ENCODE data around the gene FUT3.

DNA sequence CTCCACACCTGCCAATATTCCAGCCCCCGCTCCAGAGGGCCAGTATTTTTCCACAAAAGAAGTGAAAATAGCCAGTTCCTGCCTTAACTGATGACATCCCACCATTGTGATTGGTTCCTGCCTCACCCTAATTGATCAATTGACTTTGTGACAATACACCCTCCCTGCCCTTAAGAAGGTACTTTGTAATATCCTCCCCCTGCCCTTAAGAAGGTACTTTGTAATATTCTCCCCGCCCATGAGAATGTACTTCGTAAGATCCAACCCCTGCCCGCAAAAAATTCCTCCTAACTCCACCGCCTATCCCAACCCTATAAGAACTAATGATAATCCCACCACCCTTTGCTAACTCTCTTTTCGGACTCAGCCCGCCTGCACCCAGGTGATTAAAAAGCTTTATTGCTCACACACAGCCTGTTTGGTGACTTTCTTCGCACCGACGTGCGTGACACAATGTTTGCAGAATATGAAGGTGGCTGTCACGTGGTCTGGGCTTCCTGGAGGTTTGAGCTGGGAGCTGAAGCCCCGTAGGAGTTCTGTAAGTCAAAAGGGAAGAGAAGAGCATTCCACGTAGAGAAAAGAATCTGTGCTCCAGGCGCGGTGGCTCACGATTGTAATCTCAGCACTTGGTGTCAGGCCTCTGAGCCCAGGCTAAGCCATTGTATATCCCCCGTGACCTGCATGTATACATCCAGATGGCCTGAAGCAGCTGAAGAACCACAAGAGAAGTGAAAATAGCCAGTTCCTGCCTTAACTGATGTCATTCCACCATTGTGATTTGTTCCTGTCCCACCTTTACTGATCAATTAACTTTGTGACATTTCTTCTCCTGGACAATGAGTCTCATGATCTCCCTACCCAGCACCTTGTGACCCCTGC lies 6.2 kb upstream of the FUT3 start:
- TF ChIP-seq, protein P1, sequence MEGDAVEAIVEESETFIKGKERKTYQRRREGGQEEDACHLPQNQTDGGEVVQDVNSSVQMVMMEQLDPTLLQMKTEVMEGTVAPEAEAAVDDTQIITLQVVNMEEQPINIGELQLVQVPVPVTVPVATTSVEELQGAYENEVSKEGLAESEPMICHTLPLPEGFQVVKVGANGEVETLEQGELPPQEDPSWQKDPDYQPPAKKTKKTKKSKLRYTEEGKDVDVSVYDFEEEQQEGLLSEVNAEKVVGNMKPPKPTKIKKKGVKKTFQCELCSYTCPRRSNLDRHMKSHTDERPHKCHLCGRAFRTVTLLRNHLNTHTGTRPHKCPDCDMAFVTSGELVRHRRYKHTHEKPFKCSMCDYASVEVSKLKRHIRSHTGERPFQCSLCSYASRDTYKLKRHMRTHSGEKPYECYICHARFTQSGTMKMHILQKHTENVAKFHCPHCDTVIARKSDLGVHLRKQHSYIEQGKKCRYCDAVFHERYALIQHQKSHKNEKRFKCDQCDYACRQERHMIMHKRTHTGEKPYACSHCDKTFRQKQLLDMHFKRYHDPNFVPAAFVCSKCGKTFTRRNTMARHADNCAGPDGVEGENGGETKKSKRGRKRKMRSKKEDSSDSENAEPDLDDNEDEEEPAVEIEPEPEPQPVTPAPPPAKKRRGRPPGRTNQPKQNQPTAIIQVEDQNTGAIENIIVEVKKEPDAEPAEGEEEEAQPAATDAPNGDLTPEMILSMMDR (conservative IDR thresholded peaks at IDR 0.05 in 1 of 2, IDR thresholded peaks at IDR 0.05 in 1 of 2; ENCODE audit: low read depth in 1 of 2, low read length in 2 of 2), result no peak
- no peak for TF ChIP-seq EZH2 (IDR thresholded peaks at IDR 0.05; ENCODE audit: low read length, missing control alignments)
